B cell (primary cell): ENCODE data around the gene OTOGL.

ENCODE experiments used
- CTCF ChIP-seq: fragments of 200-600 bp; IDR thresholded peaks from one replicate; pipeline ENCODE4 v1.8.0; 2022; ENCODE audit warnings: antibody characterized with exemption, mild to moderate bottlenecking
- EZH2 ChIP-seq: IDR thresholded peaks from 2 replicates; pipeline ENCODE4 v1.6.1; 2012; ENCODE audit warnings: borderline replicate concordance, low read depth, mild to moderate bottlenecking, moderate library complexity, low read length; ENCODE audit not compliant: insufficient read depth, poor library complexity, severe bottlenecking

GRCh38 chr12:80382254-80382653 is 282.9 kb downstream of the OTOGL start:
- no peak for TF ChIP-seq CTCF
- no peak for TF ChIP-seq EZH2
